HUES64 (cell line): ENCODE results near the gene CDH11.

Experiments
- H3K27ac ChIP-seq: 2 replicates; pipeline ENCODE4 v1.7.0; 2013; ENCODE audit warnings: low read depth, low read length, inconsistent platforms
- H3K27me3 ChIP-seq: 2 replicates; pipeline ENCODE4 v1.6.1; 2013; ENCODE audit warnings: mild to moderate bottlenecking, low read length; ENCODE audit not compliant: insufficient read depth
- H3K36me3 ChIP-seq: 2 replicates; pipeline ENCODE4 v1.6.1; 2013; ENCODE audit warnings: mild to moderate bottlenecking, low read length; ENCODE audit not compliant: insufficient read depth
- H3K4me1 ChIP-seq: 2 replicates; pipeline ENCODE4 v1.6.1; 2013; ENCODE audit warnings: mild to moderate bottlenecking, low read length, moderate library complexity; ENCODE audit not compliant: insufficient read depth
- H3K4me3 ChIP-seq: 2 replicates; pipeline ENCODE4 v1.5.1; 2013; ENCODE audit warnings: mild to moderate bottlenecking, low read length, moderate library complexity
- H3K9ac ChIP-seq: 2 replicates; pipeline ENCODE4 v1.6.1; 2013; ENCODE audit warnings: mild to moderate bottlenecking, low read depth, low read length
- H3K9me3 ChIP-seq: 2 replicates; pipeline ENCODE4 v1.6.1; 2013; ENCODE audit warnings: low read depth, low read length; ENCODE audit not compliant: insufficient read depth
- WGBS: fragments of 150-250, 120-280 bp; methylation state at CpG from one replicate; pipeline ENCODE4 v1.1.7; 2013; ENCODE audit warnings: missing lambda C conversion rate; 5-methylcytosine and 5-hydroxymethylcytosine counted together

CDH11 gene

GRCh38 chr16:65116216-65116615 lies 5.6 kb downstream of the CDH11 start:
- no peak overlapping the region for H3K27ac ChIP-seq
- H3K9me3 ChIP-seq = no peaks in the 10 kb centered on the region
- H3K9ac ChIP-seq = no peak overlapping the region
- WGBS = 74% methylated on average over 4 of the region's 4 CpGs
- H3K27me3 ChIP-seq = peaks cover 27% of the 10 kb centered on the region
- H3K4me1 ChIP-seq = peaks cover 29% of the 10 kb centered on the region
- no peak overlapping the region for H3K4me3 ChIP-seq
- no peaks in the 10 kb centered on the region for H3K36me3 ChIP-seq

- no peak overlapping the region for H3K27ac ChIP-seq
- H3K27me3 ChIP-seq = peaks cover 10% of the 10 kb centered on the region
- no peaks in the 10 kb centered on the region for H3K36me3 ChIP-seq
- no peak overlapping the region for H3K9ac ChIP-seq
- H3K4me3 ChIP-seq = no peak overlapping the region
- no peaks in the 10 kb centered on the region for H3K9me3 ChIP-seq
- H3K4me1 ChIP-seq = peaks cover 19% of the 10 kb centered on the region
- 97% methylated on average over 9 of the region's 9 CpGs for WGBS
These were observed 7.3 kb downstream of the CDH11 start for GRCh38 chr16:65114527-65114926.

DNA sequence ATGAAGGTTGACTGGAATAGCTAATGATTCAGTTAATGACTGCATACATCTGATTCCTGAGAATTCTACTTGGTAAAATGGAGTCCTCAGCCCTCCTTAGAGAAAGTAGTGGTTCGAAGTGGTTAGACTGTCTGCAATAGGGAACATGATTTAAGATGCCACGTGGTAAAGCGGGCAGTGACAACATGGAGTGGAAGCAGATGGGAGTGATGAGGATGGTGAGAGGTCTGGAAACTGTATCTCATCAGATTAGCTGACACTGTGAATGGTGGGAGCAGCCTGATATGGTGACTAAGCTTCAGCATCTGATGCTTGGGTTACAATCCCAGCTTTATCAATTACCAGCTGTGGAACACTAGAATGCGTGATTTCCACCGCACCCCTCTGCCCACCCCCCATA lies 8.4 kb downstream of the CDH11 start:
- WGBS = 94% methylated on average over 5 of the region's 5 CpGs
- H3K9ac ChIP-seq = no peak overlapping the region
- no peak overlapping the region for H3K4me3 ChIP-seq
- H3K27ac ChIP-seq = no peak overlapping the region
- peaks cover 12% of the 10 kb centered on the region for H3K4me1 ChIP-seq
- H3K36me3 ChIP-seq = no peaks in the 10 kb centered on the region
- H3K9me3 ChIP-seq = no peaks in the 10 kb centered on the region
- H3K27me3 ChIP-seq = no peaks in the 10 kb centered on the region

DNA sequence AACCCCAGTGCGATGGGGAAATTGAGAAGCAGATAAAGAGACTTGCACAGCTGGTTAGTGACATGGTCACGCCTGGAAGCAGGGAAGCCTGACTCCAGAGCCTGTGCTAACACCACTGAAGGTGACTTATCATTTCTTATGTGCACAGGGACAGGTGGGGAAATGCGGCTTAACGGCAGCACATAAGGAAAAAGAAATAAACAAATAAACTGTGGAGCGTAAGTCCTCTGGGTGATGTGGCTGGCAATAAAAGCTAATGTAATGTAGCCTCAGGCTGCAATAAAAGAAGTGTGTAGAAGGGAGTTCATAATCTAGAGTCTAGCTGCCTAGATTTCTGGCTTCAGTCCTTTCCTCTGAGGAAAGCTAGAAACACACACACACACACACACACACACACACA lies 10.6 kb downstream of the CDH11 start:
- Histone ChIP-seq H3K4me3 (no peak overlapping the region), H3K9ac (no peak overlapping the region), H3K27me3 (no peaks in the 10 kb centered on the region), H3K9me3 (no peaks in the 10 kb centered on the region), H3K36me3 (no peaks in the 10 kb centered on the region), H3K27ac (no peak overlapping the region), H3K4me1 (no peaks in the 10 kb centered on the region)
- WGBS = 95% methylated on average over 5 of the region's 5 CpGs

DNA sequence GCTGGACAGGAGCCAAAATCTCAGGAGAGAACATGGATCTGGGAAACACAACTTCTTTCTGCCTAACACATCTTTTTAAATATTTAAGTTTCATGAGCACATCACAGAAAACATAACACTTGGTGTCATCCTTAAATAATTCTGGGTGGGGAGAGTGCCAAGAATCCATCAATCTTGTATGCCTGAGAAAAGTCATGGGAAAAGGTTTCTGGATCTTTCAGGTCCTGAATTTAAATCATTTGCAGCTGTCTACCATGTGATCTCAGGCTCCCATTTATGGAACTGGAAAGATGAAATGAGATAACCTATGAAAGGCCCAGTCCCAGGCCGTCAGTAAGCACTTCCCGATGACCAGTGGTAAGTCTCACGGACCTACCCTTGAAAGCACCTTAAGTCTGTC lies 15.1 kb downstream of the CDH11 start:
- no peaks in the 10 kb centered on the region for H3K36me3 ChIP-seq

DNA sequence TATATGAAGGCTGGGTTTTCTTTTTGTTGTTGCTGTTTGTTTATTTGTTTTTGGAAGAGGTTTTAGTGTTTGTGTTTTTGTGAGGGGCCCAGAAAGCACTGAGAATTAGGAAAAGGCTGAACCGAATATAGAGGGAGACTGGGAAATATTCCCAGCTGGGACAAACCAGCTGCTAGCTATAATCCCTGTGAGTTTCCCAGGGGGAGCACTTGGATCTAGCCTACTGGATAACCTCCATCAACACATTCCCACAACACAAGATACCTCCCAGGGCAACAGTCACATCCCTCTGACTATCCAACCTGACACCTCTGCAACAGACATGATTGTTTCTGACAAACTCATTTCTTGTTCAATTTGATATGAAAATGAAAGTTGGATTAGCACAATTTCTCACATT lies 16.7 kb downstream of the CDH11 start:
- Histone ChIP-seq H3K9me3 (no peaks in the 10 kb centered on the region), H3K4me3 (no peak overlapping the region), H3K27ac (no peak overlapping the region), H3K9ac (no peak overlapping the region), H3K36me3 (no peaks in the 10 kb centered on the region), H3K27me3 (no peaks in the 10 kb centered on the region), H3K4me1 (no peaks in the 10 kb centered on the region)
- 82% methylated on average over 1 of the region's 1 CpG for WGBS

More for the DNA sequence above, 15.1 kb downstream of the CDH11 start:
- no peak overlapping the region for H3K4me3 ChIP-seq
- WGBS = 95% methylated on average over 3 of the region's 3 CpGs
- no peak overlapping the region for H3K9ac ChIP-seq
- H3K4me1 ChIP-seq = no peaks in the 10 kb centered on the region
- H3K27ac ChIP-seq = no peak overlapping the region
- H3K27me3 ChIP-seq = no peaks in the 10 kb centered on the region
- H3K9me3 ChIP-seq = no peaks in the 10 kb centered on the region

DNA sequence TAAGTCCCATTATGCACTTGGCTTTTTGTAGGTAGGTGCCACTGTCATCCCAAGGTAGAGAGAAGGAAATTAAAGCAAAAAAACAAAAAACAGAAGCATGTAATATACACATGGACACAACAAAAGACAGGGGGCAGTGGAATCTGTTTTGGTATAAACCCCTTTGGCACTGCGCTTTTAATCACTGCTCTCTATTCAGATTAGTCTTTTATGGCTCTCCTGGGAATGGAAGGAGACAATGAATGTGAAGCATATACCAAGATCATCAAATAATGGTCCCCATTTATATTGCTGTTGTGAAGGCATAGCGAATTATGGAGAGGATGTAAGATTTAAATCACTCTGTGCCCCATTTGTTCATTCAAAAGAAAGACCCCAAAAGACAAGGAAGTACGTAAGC lies 17.4 kb downstream of the CDH11 start:
- no peaks in the 10 kb centered on the region for H3K27me3 ChIP-seq
- no peaks in the 10 kb centered on the region for H3K9me3 ChIP-seq
- H3K4me3 ChIP-seq = no peak overlapping the region
- no peaks in the 10 kb centered on the region for H3K36me3 ChIP-seq
- WGBS = 100% methylated on average over 1 of the region's 3 CpGs
- no peak overlapping the region for H3K27ac ChIP-seq
- no peaks in the 10 kb centered on the region for H3K4me1 ChIP-seq
- no peak overlapping the region for H3K9ac ChIP-seq

- Histone ChIP-seq H3K36me3 (no peaks in the 10 kb centered on the region), H3K9me3 (no peaks in the 10 kb centered on the region), H3K4me3 (no peak overlapping the region), H3K27ac (no peak overlapping the region), H3K4me1 (no peaks in the 10 kb centered on the region), H3K9ac (no peak overlapping the region), H3K27me3 (no peaks in the 10 kb centered on the region)
- 79% methylated on average over 1 of the region's 1 CpG for WGBS
These were observed 19.5 kb downstream of the CDH11 start for GRCh38 chr16:65102326-65102725.

DNA sequence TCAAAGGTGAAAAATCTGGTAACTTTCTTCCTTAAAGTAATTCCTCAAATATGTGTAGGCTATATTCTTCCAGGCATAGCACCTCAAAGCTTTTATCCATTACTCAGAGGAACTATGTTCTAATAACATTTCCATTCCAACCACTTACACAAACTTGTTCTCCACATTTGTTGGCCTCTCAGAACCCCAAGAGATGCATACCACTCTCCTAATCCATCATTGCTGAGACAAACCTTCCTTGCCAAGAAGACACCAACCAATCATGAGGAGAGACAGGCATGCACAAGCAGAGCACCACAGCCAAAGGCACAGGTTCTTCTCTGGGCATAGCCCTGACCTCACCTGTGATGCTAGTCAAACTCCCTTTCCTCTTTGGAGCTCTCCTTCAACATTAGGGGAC lies 20.9 kb downstream of the CDH11 start:
- Histone ChIP-seq H3K27ac (no peak overlapping the region), H3K4me3 (no peak overlapping the region), H3K27me3 (no peaks in the 10 kb centered on the region), H3K4me1 (no peaks in the 10 kb centered on the region), H3K36me3 (no peaks in the 10 kb centered on the region), H3K9ac (no peak overlapping the region), H3K9me3 (no peaks in the 10 kb centered on the region)

- Histone ChIP-seq H3K9me3 (no peaks in the 10 kb centered on the region), H3K4me3 (no peak overlapping the region), H3K4me1 (no peaks in the 10 kb centered on the region), H3K36me3 (no peaks in the 10 kb centered on the region), H3K9ac (no peak overlapping the region), H3K27me3 (no peaks in the 10 kb centered on the region), H3K27ac (no peak overlapping the region)
- WGBS = 92% methylated on average over 2 of the region's 2 CpGs
These were observed 22.3 kb downstream of the CDH11 start for GRCh38 chr16:65099607-65100006.

GRCh38 chr16:65098916-65099315 lies 22.9 kb downstream of the CDH11 start:
- no peaks in the 10 kb centered on the region for H3K36me3 ChIP-seq
- no peaks in the 10 kb centered on the region for H3K27me3 ChIP-seq
- no peak overlapping the region for H3K9ac ChIP-seq
- H3K9me3 ChIP-seq = no peaks in the 10 kb centered on the region
- 98% methylated on average over 2 of the region's 3 CpGs for WGBS
- no peaks in the 10 kb centered on the region for H3K4me1 ChIP-seq
- no peak overlapping the region for H3K4me3 ChIP-seq
- H3K27ac ChIP-seq = no peak overlapping the region

DNA sequence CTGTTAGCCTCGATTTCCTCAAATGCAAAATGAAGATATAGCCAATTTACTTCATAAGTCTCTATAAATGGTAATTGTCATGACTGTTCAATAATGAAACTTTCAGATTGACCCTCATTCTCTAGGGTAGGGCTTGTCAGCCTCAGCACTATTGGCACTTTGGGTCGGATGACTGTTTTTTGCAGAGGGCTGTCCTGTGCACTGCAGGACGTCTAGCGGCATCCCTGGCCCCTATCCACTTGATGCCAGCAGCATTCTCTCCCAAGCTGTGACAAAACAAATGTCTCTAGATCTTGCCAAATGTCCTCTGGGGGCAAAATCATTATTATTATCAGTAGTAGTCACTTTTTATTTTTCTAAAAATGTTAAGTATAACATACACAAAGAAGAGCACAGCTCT lies 24.6 kb downstream of the CDH11 start:
- no peaks in the 10 kb centered on the region for H3K36me3 ChIP-seq
- no peaks in the 10 kb centered on the region for H3K4me1 ChIP-seq
- WGBS = 89% methylated on average over 3 of the region's 4 CpGs
- H3K9ac ChIP-seq = no peak overlapping the region
- H3K4me3 ChIP-seq = no peak overlapping the region
- H3K27ac ChIP-seq = no peak overlapping the region
- no peaks in the 10 kb centered on the region for H3K27me3 ChIP-seq
- no peaks in the 10 kb centered on the region for H3K9me3 ChIP-seq
